Retinal pigment epithelial cell (primary cell): ENCODE measurements around the gene MAP1B.

Experiments
- DNase-seq: peaks from one replicate; pipeline ENCODE4 v3.0.0-alpha.2; 2010; ENCODE audit warnings: low read depth
- H3K4me3 ChIP-seq: 2 replicates; pipeline ENCODE4 v1.5.1; 2011; ENCODE audit warnings: mild to moderate bottlenecking, low read length, control low read depth, moderate library complexity
- TF ChIP-seq, protein P1 (sequence below): conservative IDR thresholded peaks from 2 replicates; pipeline ENCODE4 v1.5.1; 2011; ENCODE audit warnings: low read depth, low read length, control low read depth, inconsistent platforms

The MAP1B gene

GRCh38 chr5:72151169-72151568, 43.9 kb downstream of the MAP1B start:
- DNase-seq, result no peak
- no peak overlapping the region for H3K4me3 ChIP-seq
- TF ChIP-seq, protein P1, sequence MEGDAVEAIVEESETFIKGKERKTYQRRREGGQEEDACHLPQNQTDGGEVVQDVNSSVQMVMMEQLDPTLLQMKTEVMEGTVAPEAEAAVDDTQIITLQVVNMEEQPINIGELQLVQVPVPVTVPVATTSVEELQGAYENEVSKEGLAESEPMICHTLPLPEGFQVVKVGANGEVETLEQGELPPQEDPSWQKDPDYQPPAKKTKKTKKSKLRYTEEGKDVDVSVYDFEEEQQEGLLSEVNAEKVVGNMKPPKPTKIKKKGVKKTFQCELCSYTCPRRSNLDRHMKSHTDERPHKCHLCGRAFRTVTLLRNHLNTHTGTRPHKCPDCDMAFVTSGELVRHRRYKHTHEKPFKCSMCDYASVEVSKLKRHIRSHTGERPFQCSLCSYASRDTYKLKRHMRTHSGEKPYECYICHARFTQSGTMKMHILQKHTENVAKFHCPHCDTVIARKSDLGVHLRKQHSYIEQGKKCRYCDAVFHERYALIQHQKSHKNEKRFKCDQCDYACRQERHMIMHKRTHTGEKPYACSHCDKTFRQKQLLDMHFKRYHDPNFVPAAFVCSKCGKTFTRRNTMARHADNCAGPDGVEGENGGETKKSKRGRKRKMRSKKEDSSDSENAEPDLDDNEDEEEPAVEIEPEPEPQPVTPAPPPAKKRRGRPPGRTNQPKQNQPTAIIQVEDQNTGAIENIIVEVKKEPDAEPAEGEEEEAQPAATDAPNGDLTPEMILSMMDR, result no peak

GRCh38 chr5:72151646-72152045, 44.4 kb downstream of the MAP1B start:
- H3K4me3 ChIP-seq, result no peak overlapping the region
- DNase-seq, result no peak
- TF ChIP-seq, protein P1, result no peak

- DNase-seq, result no peak
- TF ChIP-seq, protein P1, result no peak
- no peak overlapping the region for H3K4me3 ChIP-seq
Measured at GRCh38 chr5:72152545-72152944, 45.3 kb downstream of the MAP1B start.

GRCh38 chr5:72153551-72153950, 46.3 kb downstream of the MAP1B start:
- DNase-seq, result no peak
- H3K4me3 ChIP-seq, result no peak overlapping the region
- TF ChIP-seq, protein P1, result no peak

DNA sequence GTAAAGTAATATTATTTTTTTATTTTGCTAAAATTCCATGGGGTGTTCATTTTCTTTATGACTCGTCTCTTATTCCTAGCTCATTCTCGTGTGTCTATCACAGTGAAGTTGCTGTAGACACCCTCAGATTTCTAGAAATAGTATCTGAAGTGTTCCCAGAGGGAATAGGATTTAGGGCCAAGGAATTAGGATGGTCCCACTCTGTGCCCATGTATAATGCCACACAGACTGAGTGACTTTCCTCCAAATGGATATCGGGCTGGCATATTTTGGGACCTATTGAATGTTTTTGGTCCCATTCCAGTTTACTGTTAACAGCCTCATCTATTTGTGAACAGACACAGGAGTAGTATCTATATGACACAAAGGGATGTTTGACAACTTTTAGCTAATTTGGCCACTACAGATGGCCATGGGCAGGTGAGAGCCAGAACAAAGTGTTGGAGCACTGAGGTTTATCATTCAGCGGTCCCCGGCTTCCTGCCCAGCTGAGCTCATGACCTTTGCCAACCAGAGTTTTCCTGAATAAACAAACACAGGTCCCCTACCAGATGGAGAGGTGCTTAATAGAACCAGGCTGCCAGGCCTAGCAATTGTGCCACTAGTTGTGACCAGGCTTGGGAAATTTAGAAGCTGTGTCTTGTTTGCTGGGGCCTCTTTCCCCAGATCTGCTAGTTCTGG, 46.9 kb downstream of the MAP1B start:
- TF ChIP-seq, protein P1, result no peak
- DNase-seq, result no peak
- H3K4me3 ChIP-seq, result no peak overlapping the region

DNA sequence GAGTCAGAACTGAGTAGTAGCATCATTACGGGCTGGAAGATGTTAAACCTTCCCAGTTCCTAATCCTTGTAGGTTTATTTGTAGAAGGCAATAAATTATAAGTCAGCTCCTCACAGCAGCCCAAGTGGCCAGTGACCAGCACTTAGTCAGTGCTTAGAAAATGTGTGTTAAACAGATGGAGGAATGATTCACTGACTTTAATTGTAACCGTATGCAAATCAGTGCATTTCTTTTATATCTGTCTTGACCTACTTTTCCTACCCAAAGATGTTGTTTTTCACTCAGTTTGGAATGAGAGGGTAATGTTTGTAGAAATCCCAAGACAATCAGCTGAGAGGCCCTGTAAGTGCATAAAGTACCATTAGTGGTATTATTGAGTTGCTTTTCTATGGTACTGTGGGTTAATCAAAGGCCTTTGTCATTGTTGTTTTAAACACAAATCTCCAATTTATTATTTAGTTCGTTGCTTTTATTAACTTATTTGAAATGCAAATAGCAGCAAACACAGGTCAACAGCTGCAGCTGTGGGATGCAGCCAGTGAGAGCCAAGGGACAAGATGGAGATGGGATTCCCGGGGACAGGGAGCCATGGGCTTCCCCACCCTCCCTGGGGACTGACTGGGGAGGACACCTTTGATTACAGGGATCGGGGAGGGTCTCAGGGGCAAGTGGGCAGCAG, 49.8 kb downstream of the MAP1B start:
- TF ChIP-seq, protein P1, result no peak
- H3K4me3 ChIP-seq, result no peak overlapping the region
- DNase-seq, result no peak

DNA sequence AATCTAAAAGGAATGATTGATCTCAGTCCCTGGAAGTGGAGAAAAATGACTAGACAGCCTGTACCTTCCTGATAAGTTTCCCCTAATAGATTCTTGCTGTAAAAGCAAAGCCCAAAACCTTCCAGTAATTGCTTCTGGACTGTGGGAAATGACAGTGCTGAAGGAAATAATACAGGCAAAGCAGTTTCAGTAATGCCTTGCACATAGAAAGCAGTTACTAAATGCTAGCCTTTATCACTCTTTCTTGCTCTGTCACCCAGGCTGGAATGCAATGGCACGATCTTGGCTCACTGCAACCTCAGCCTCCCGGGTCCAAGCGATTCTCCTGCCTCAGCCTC, 50.3 kb downstream of the MAP1B start:
- H3K4me3 ChIP-seq, result no peak overlapping the region
- no peak for DNase-seq
- TF ChIP-seq, protein P1, result no peak
